Mammary epithelial cell (primary cell): ENCODE data around the gene ID2.

Source experiments
- EZH2 ChIP-seq: IDR thresholded peaks from 2 replicates; pipeline ENCODE4 v1.6.1; 2012; ENCODE audit warnings: low read length, inconsistent platforms, borderline replicate concordance
- TF ChIP-seq, protein P1 (sequence below), 2 donors: IDR thresholded peaks in 1 of 2; conservative IDR thresholded peaks in 1 of 2; 2 replicates each; pipeline ENCODE4 v1.5.1; 2011 to 2012; ENCODE audit warnings: inconsistent platforms in 2 of 2, low read length in 2 of 2, mild to moderate bottlenecking in 2 of 2, control low read depth in 1 of 2, low read depth in 1 of 2; ENCODE audit not compliant: insufficient read depth in 1 of 2; ENCODE audit errors: extremely low read depth in 1 of 2

DNA sequence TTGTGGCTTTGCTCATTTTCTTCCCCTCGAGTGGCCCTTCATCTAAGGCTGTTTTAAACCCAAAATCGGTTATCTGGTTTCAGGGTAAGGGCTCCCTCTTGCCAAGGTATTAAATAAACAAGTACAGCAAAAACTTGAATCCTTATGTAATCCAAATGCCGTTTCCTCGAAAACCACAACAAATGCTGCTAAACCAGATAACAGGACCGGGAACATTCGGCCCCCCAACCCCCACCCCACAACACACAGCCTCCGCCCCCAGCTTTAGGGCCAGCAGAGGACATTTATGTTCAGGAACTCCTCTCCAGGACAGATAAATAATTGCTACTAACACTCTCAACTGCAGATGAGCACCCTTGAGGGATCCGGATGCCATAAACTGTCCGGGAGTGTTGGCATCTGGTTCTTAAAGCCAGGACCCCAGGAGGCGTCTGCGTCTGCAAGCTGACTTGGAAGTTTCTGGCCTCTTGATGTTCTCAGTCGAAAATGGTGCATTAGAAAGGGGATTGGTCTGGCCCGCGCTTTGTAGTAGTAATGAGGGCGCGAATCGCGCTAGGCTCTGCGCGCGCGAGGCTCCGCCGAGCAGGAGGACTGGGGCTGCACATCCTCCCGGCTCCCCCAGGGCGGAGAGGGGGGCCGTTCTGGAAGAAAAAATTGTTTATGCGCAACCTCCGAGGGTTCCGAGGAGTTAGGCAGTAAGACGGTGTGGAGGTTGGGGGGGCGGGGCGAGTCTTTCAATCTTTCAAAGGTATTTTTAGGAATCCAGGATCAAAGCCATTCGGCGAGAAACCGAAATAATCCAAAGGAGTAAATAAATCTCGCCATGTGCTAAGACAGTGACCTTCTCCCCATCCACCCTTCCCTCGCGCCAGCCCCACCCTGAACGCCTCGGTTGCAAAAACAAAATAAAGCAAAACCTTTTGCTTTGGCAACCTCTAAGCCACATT is 3.9 kb upstream of the ID2 start:
- TF ChIP-seq, protein P1, sequence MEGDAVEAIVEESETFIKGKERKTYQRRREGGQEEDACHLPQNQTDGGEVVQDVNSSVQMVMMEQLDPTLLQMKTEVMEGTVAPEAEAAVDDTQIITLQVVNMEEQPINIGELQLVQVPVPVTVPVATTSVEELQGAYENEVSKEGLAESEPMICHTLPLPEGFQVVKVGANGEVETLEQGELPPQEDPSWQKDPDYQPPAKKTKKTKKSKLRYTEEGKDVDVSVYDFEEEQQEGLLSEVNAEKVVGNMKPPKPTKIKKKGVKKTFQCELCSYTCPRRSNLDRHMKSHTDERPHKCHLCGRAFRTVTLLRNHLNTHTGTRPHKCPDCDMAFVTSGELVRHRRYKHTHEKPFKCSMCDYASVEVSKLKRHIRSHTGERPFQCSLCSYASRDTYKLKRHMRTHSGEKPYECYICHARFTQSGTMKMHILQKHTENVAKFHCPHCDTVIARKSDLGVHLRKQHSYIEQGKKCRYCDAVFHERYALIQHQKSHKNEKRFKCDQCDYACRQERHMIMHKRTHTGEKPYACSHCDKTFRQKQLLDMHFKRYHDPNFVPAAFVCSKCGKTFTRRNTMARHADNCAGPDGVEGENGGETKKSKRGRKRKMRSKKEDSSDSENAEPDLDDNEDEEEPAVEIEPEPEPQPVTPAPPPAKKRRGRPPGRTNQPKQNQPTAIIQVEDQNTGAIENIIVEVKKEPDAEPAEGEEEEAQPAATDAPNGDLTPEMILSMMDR (conservative IDR thresholded peaks at IDR 0.05 in 1 of 2, IDR thresholded peaks at IDR 0.05 in 1 of 2; ENCODE audit: extremely low read depth in 1 of 2, insufficient read depth in 1 of 2, low read depth in 1 of 2, low read length in 2 of 2), result no peak
- no peak for TF ChIP-seq EZH2
